Esophagus mucosa (tissue), 1 donor: ENCODE data around the gene RAB4B. TPM values are rescaled to one million over a fixed set of nuclear protein-coding genes. Genes with fewer than 3 reads are reported as not detected.
"Not testable (repeated sequence)": the region's sequence is repeated elsewhere in the genome, so short reads cannot be mapped to it uniquely, and the experiment has no call there.

ENCODE experiments used
- ATAC-seq: fragments of 200-7000 bp; cut with Tn5 transposase; one replicate; pipeline ENCODE4 v1.9.1; 2020
- total RNA-seq: library from RNA; stranded (reverse); gene quantifications from one replicate; pipeline ENCODE4 v1.2.4, GENCODE V29; 2023
- donor health status: DM: yes; HTN: yes; CAD: no.

The RAB4B gene
- total RNA-seq, 1 donor from 2014 or later, result 17.8 TPM

GRCh38 chr19:40750874-40751537 is 27.0 kb upstream of the RAB4B start, which contains the start of gene SNRPA:
Gene SNRPA (plus strand): TSS chr19:40751203. CDS start chr19:40751409, 206 bp downstream.
- peak; percentile 79 for ATAC-seq

- ATAC-seq, result no peak
Measured at GRCh38 chr19:40752257-40752781, 25.7 kb upstream of the RAB4B start.

- no peak for ATAC-seq
Measured at GRCh38 chr19:40754611-40755247, 23.3 kb upstream of the RAB4B start.

- ATAC-seq, result no peak
Measured at GRCh38 chr19:40755248-40755624, 22.8 kb upstream of the RAB4B start.

- no peak for ATAC-seq
Measured at GRCh38 chr19:40755791-40756190, 22.3 kb upstream of the RAB4B start.

GRCh38 chr19:40756502-40757110 is 21.4 kb upstream of the RAB4B start:
- peak; percentile 41 for ATAC-seq

GRCh38 chr19:40758491-40758890 is 19.6 kb upstream of the RAB4B start:
- ATAC-seq, result no peak

GRCh38 chr19:40759352-40759751 is 18.7 kb upstream of the RAB4B start:
- no peak for ATAC-seq

- ATAC-seq, result no peak
Measured at GRCh38 chr19:40762754-40763470, 15.1 kb upstream of the RAB4B start.

- ATAC-seq, result no peak
Measured at GRCh38 chr19:40763526-40763925, 14.5 kb upstream of the RAB4B start.

GRCh38 chr19:40763963-40764362 is 14.1 kb upstream of the RAB4B start:
- ATAC-seq, result no peak

- ATAC-seq, result not testable (repeated sequence)
Measured at GRCh38 chr19:40766385-40766784, 11.7 kb upstream of the RAB4B start.

- no peak for ATAC-seq
Measured at GRCh38 chr19:40768869-40769268, 9.2 kb upstream of the RAB4B start.

- not testable (repeated sequence) for ATAC-seq
Measured at GRCh38 chr19:40771101-40771862, 6.8 kb upstream of the RAB4B start.

GRCh38 chr19:40774916-40775631 is 3.0 kb upstream of the RAB4B start, which contains the start of gene MIA:
Gene MIA (plus strand): TSS chr19:40775521. CDS start chr19:40775543, 22 bp downstream.
- no peak for ATAC-seq

GRCh38 chr19:40775632-40776022 is 2.4 kb upstream of the RAB4B start:
- ATAC-seq, result no peak

GRCh38 chr19:40776364-40776763 is 1.7 kb upstream of the RAB4B start:
- ATAC-seq, result no peak

- peak; percentile 81 for ATAC-seq
Measured at GRCh38 chr19:40776932-40777644, 959 bp upstream of the RAB4B start.

GRCh38 chr19:40777645-40777936 is 456 bp upstream of the RAB4B start:
- no peak for ATAC-seq

- ATAC-seq, result no peak
Measured at GRCh38 chr19:40778706-40779284, 748 bp downstream of the RAB4B start.

GRCh38 chr19:40780582-40780981 is 2.5 kb downstream of the RAB4B start:
- ATAC-seq, result no peak
